Endodermal cell (in vitro differentiated cells): ENCODE measurements around the gene ZIM2. TPM values are rescaled to one million over a fixed set of nuclear protein-coding genes. Genes with fewer than 3 reads are reported as not detected.

ENCODE experiments used
- DNase-seq: peaks from one replicate; pipeline ENCODE4 v3.0.0-alpha.2; 2017
- H3K27ac ChIP-seq: 2 replicates; pipeline ENCODE4 v1.5.1; 2013; ENCODE audit warnings: mild to moderate bottlenecking, low read depth, low read length, moderate library complexity
- H3K27me3 ChIP-seq: 2 replicates; pipeline ENCODE4 v1.6.1; 2013; ENCODE audit warnings: mild to moderate bottlenecking, low read length, moderate library complexity; ENCODE audit not compliant: insufficient read depth, control insufficient read depth, poor library complexity, severe bottlenecking
- H3K36me3 ChIP-seq: 2 replicates; pipeline ENCODE4 v1.7.0; 2013; ENCODE audit warnings: mild to moderate bottlenecking, low read length, moderate library complexity; ENCODE audit not compliant: control insufficient read depth, insufficient read depth
- H3K4me1 ChIP-seq: one replicate; pipeline ENCODE4 v1.7.0; 2013; ENCODE audit warnings: low read length; ENCODE audit not compliant: control insufficient read depth, insufficient read depth
- H3K4me3 ChIP-seq: 2 replicates; pipeline ENCODE4 v1.5.1; 2013; ENCODE audit warnings: mild to moderate bottlenecking, low read length, moderate library complexity
- H3K9ac ChIP-seq: 2 replicates; pipeline ENCODE4 v1.6.1; 2013; ENCODE audit warnings: mild to moderate bottlenecking, low read length, moderate library complexity; ENCODE audit not compliant: poor library complexity, severe bottlenecking; ENCODE audit errors: extremely low read depth
- H3K9me3 ChIP-seq: 2 replicates; pipeline ENCODE4 v1.6.1; 2013; ENCODE audit warnings: mild to moderate bottlenecking, low read length, moderate library complexity; ENCODE audit not compliant: control insufficient read depth
- H3K27ac Mint-ChIP-seq: 2 replicates; pipeline ENCODE4 v1.8.0; 2020; ENCODE audit warnings: mixed read lengths
- H3K27me3 Mint-ChIP-seq: 2 replicates; pipeline ENCODE4 v1.8.0; 2021; ENCODE audit warnings: mild to moderate bottlenecking, mixed read lengths; ENCODE audit not compliant: insufficient read depth
- H3K36me3 Mint-ChIP-seq: 2 replicates; pipeline ENCODE4 v1.8.0; 2020; ENCODE audit warnings: low read depth, mixed read lengths
- H3K4me1 Mint-ChIP-seq: 2 replicates; pipeline ENCODE4 v1.8.0; 2020; ENCODE audit warnings: mixed read lengths
- H3K4me3 Mint-ChIP-seq: 2 replicates; pipeline ENCODE4 v1.8.0; 2020; ENCODE audit warnings: mild to moderate bottlenecking, moderate library complexity, mixed read lengths
- H3K9me3 Mint-ChIP-seq: 2 replicates; pipeline ENCODE4 v1.8.0; 2020; ENCODE audit warnings: mild to moderate bottlenecking, mixed read lengths
- WGBS, 2 experiments: methylation state at CpG; one replicate each; pipeline versions ENCODE4 v1.1.5 to v1.1.7; 2013; ENCODE audit warnings: missing lambda C conversion rate in 2 of 2, mixed read lengths in 1 of 2; ENCODE audit not compliant: insufficient coverage in 1 of 2, insufficient read length in 1 of 2; 5-methylcytosine and 5-hydroxymethylcytosine counted together
- total RNA-seq, 2 donors: library from RNA; stranded (reverse); fragmentation: NEBNext Ultra II Directional in 1 of 2; extraction: Animal tissue kit (Norgen Biotek cat#: 25700) in 1 of 2; gene quantifications; 2 replicates in 1 of 2; 3 replicates in 1 of 2; pipeline ENCODE4 v1.2.1, GENCODE V29; 2021
- TF ChIP-seq, protein P1 (sequence below): fragments of 200-600 bp; sonication (generic); conservative IDR thresholded peaks from 2 replicates; pipeline ENCODE4 v1.5.0; 2021; ENCODE audit warnings: antibody characterized with exemption, mild to moderate bottlenecking

ZIM2 gene
- total RNA-seq, 2 donors from 2014 or later = not detected

- 60 to 69% methylated on average over 1 of the region's 1 CpG for WGBS, 2 experiments
- Histone ChIP-seq H3K9me3 (peaks cover 92% of the 10 kb centered on the region), H3K4me3 (no peak overlapping the region), H3K4me1 (no peaks in the 10 kb centered on the region), H3K36me3 (no peaks in the 10 kb centered on the region), H3K27ac (no peak overlapping the region), H3K9ac (no peak overlapping the region), H3K27me3 (no peaks in the 10 kb centered on the region)
- TF ChIP-seq, protein P1, sequence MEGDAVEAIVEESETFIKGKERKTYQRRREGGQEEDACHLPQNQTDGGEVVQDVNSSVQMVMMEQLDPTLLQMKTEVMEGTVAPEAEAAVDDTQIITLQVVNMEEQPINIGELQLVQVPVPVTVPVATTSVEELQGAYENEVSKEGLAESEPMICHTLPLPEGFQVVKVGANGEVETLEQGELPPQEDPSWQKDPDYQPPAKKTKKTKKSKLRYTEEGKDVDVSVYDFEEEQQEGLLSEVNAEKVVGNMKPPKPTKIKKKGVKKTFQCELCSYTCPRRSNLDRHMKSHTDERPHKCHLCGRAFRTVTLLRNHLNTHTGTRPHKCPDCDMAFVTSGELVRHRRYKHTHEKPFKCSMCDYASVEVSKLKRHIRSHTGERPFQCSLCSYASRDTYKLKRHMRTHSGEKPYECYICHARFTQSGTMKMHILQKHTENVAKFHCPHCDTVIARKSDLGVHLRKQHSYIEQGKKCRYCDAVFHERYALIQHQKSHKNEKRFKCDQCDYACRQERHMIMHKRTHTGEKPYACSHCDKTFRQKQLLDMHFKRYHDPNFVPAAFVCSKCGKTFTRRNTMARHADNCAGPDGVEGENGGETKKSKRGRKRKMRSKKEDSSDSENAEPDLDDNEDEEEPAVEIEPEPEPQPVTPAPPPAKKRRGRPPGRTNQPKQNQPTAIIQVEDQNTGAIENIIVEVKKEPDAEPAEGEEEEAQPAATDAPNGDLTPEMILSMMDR = peak; percentile 17
- DNase-seq = no peak
- no peaks in the 10 kb centered on the region for H3K4me1 Mint-ChIP-seq
- no peak overlapping the region for H3K27ac Mint-ChIP-seq
- H3K9me3 Mint-ChIP-seq = peaks cover 89% of the 10 kb centered on the region
- H3K36me3 Mint-ChIP-seq = peaks cover 5% of the 10 kb centered on the region
- no peaks in the 10 kb centered on the region for H3K27me3 Mint-ChIP-seq
- no peak overlapping the region for H3K4me3 Mint-ChIP-seq
Observed at GRCh38 chr19:56764196-56764695, 76.3 kb downstream of the ZIM2 start.

DNA sequence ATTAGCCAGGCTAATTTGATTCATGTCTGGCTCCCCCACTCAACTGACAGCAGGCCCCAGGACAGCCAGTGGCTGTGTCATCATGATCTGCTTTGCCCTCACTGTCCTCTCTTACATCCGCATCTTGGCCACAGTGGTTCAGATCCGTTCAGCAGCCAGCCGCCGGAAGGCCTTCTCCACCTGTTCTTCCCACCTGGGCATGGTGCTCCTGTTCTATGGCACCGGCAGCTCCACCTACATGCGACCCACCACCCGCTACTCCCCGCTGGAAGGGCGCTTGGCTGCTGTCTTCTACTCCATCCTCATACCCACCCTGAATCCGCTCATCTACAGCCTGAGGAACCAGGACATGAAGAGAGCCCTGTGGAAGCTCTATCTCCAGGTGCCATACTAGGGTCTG, 79.7 kb downstream of the ZIM2 start:
- peaks cover 96% of the 10 kb centered on the region for H3K9me3 ChIP-seq

DNA sequence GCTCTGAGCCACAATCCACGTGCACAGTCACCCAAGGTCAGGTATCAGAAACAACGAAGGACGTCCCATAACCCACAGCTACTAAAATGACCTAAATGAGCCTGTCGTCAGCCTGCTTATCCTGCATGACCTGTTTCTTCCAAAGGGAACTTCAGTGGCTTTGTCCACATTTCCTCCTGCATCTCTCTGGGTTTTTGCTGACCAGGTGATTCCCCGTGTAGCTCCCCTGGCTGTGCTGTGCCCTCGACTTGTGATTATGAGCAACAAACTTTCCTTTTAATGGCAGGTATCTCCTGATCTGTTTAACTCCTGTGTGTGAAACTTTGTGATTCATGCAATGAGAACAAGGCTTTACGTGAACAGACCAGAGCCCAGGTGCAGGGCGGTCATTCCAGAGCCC, 81.0 kb downstream of the ZIM2 start:
- H3K4me1 Mint-ChIP-seq = no peaks in the 10 kb centered on the region
- DNase-seq = no peak
- no peak overlapping the region for H3K27ac Mint-ChIP-seq
- Histone ChIP-seq H3K9ac (no peak overlapping the region), H3K27me3 (no peaks in the 10 kb centered on the region), H3K4me1 (no peaks in the 10 kb centered on the region), H3K4me3 (no peak overlapping the region), H3K27ac (no peak overlapping the region), H3K9me3 (peaks cover 90% of the 10 kb centered on the region), H3K36me3 (no peaks in the 10 kb centered on the region)
- TF ChIP-seq, protein P1 = no peak
- peaks cover 99% of the 10 kb centered on the region for H3K9me3 Mint-ChIP-seq
- H3K4me3 Mint-ChIP-seq = no peak overlapping the region
- peaks cover 5% of the 10 kb centered on the region for H3K36me3 Mint-ChIP-seq
- 57 to 66% methylated on average over 7 to 8 of the region's 8 CpGs for WGBS, 2 experiments
- no peaks in the 10 kb centered on the region for H3K27me3 Mint-ChIP-seq

More for the DNA sequence above, 79.7 kb downstream of the ZIM2 start:
- Mint-ChIP-seq H3K4me1 (no peaks in the 10 kb centered on the region), H3K27ac (no peak overlapping the region), H3K27me3 (no peaks in the 10 kb centered on the region), H3K36me3 (peaks cover 8% of the 10 kb centered on the region), H3K9me3 (peaks cover 99% of the 10 kb centered on the region), H3K4me3 (no peak overlapping the region)
- Histone ChIP-seq H3K27me3 (no peaks in the 10 kb centered on the region), H3K4me3 (no peak overlapping the region), H3K27ac (no peak overlapping the region), H3K9ac (no peak overlapping the region), H3K4me1 (no peaks in the 10 kb centered on the region), H3K36me3 (no peaks in the 10 kb centered on the region)
- TF ChIP-seq, protein P1 = no peak
- 78 to 92% methylated on average over 8 to 10 of the region's 10 CpGs for WGBS, 2 experiments
- no peak for DNase-seq
